Memory B cell (primary cell): ENCODE data around the gene HOXA3.

Source experiments
- ATAC-seq: fragments of 150-1000 bp; cut with Tn5 transposase; 2 replicates; pipeline ENCODE4 v1.10.0; 2021; ENCODE audit warnings: low read depth, mild to moderate bottlenecking, moderate library complexity
- DNase-seq, 2 donors: peaks; one replicate each; pipeline ENCODE4 v3.0.0; 2022; ENCODE audit warnings: low spot score in 2 of 2
- H3K27ac Mint-ChIP-seq: one replicate; pipeline ENCODE4 v1.8.0; 2022; ENCODE audit warnings: mild to moderate bottlenecking, moderate library complexity, mixed read lengths
- H3K27me3 Mint-ChIP-seq: one replicate; pipeline ENCODE4 v1.8.0; 2022; ENCODE audit warnings: mixed read lengths
- H3K36me3 Mint-ChIP-seq: one replicate; pipeline ENCODE4 v1.8.0; 2022; ENCODE audit warnings: mild to moderate bottlenecking, mixed read lengths
- H3K4me1 Mint-ChIP-seq: one replicate; pipeline ENCODE4 v1.8.0; 2022; ENCODE audit warnings: mixed read lengths
- H3K4me3 Mint-ChIP-seq: one replicate; pipeline ENCODE4 v1.8.0; 2022; ENCODE audit warnings: mild to moderate bottlenecking, moderate library complexity, mixed read lengths
- H3K9me3 Mint-ChIP-seq: one replicate; pipeline ENCODE4 v1.8.0; 2022; ENCODE audit warnings: mixed read lengths

Gene HOXA3

DNA sequence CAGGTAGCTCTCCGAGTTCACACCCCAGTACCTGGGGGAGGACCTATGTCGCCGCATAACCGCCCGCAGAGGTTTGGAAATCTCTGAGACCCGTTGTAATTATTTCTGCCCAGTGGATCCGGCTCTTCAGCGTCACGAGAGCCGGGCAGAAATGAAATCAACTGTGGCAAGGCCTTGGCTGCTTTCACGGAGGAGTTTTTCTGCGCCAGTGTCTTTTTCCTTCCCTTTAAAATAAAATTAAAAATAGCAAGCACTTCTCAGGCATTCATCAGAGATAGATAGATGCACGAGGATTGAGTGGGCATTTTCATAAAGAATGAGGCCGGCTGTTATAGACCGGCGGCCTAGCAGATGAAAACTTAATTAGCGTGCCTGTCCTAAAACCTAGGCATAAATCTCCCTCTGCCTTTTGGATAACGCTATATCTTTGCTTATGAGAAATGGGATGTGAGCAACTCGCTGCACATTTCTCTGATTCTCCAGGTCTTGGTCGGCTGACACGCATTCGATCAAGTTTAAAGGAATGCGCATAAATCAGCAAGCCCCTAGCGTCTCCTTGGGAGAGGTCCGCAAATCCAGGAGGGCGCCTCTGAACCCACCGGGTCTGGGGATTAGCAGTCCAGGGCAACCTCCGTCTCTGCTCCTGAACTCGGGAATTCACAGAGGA, 41.1 kb upstream of the HOXA3 start:
- Mint-ChIP-seq H3K4me3 (no peak overlapping the region), H3K27ac (no peak overlapping the region), H3K9me3 (peaks cover 2% of the 10 kb centered on the region), H3K27me3 (peaks cover 37% of the 10 kb centered on the region), H3K4me1 (peaks cover 5% of the 10 kb centered on the region), H3K36me3 (peaks cover 3% of the 10 kb centered on the region)
- ATAC-seq (no peak), DNase-seq (no peak)

DNA sequence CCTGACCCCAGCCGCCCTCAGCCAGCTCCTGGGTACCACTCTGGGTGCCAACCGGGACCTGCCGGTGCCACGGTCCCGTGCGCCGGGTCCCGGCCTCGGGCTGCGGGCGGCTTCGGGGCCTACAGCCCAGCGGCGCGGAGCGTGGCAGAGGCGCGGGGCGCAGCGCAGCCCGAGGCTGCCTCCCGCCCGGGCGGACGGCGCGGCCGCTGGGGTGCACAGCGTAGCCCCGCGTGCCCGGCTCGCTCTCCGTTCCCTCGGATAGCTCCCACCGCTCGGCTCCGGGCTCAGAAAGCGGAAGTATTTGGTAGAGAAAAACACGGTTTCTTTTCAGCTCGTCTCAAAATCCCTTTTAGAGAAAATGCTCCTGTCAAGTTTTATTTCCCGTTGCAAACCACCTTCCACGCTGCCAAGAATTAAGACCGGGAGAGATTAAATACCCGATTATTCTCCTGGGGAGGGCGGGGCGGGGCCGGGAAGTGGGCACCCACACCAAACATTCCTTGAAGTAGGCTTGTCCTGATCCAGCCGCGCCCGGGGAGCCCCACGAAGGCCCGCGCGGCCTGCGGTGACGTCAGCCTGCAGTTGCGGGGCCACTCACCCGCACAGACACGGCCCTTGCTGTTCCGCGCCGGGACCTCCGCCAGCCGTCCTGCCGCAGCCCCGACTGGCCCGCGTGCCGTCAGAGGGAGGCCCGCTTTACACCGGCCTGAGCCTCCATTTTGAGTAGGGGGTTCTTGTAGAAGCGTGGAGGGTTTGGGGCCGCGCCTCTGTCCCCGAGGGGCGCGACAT, 40.4 kb upstream of the HOXA3 start:
- Mint-ChIP-seq H3K9me3 (no peaks in the 10 kb centered on the region), H3K27me3 (peaks cover 40% of the 10 kb centered on the region), H3K36me3 (peaks cover 3% of the 10 kb centered on the region), H3K4me1 (peaks cover 8% of the 10 kb centered on the region), H3K27ac (no peak overlapping the region), H3K4me3 (peak overlapping the region; percentile 52)
- ATAC-seq (peak; percentile 46), DNase-seq (no peak)

DNA sequence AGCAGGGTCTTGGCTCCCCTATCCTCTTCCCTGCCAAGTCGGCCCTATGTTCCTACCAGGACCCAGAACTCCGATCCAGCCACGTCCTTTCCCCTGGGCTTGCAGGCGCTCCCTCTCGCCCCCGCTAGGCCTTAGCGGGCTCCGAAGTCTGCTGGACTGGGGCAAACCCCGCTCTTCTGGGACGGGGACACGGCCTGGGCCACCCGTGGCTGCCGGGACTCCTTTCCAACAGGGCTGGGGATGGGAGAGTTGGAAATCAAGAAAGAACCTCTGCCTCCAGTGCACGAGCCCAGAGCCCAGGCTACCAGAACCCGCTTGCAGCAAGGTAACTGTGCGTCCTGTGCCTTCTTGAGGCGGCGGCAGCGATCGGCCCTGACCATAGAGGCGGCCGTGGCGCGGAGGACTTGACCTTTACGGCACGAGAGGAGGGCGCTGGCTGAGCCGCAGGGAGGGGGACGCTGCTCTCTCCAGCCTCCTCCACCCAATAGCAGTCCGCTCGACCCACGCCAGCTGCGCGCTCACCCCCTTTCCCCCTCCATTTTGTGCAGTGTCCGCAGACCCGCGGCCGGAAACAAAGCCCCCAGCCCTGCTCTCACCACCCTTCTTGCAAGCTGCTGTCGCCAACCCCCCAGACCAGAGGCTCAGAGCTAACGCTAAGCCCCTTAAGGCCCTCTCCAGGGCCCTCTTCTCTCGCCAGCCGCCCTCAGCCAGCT, 39.6 kb upstream of the HOXA3 start:
- Mint-ChIP-seq H3K36me3 (peaks cover 3% of the 10 kb centered on the region), H3K27me3 (peaks cover 34% of the 10 kb centered on the region), H3K4me3 (peak overlapping the region; percentile 50), H3K27ac (no peak overlapping the region), H3K9me3 (no peaks in the 10 kb centered on the region), H3K4me1 (peaks cover 8% of the 10 kb centered on the region)
- DNase-seq (no peak), ATAC-seq (peak; percentile 8)

DNA sequence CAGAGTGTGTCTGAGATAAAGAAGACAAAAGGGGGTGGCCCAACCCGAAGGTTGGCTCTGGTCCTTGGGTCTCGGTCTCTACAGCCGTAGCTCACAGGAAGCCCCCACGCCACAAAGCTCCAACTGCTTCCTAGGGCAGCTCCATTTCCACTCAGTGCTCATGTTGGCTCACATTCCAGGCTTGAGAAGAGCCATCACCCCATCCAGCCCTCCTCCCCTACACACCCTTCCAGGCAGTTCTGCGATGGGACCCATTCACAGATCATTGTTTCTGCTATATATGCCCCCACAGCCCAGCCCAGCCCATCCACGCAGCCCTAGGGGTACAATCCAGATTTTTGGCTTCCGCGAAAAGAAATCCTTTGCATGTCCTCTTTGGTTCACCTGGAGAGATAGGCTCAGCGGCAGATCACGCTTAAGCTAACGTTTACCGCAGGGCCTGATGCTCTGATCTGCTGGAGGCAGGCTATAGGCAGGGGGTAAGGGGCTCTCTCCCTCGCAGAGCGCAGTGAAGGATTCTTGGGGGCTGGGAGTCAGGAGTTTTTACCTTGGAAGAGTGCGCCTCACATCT, 38.9 kb upstream of the HOXA3 start:
- Mint-ChIP-seq H3K27ac (no peak overlapping the region), H3K4me1 (peaks cover 8% of the 10 kb centered on the region), H3K9me3 (no peaks in the 10 kb centered on the region), H3K4me3 (no peak overlapping the region), H3K27me3 (peaks cover 36% of the 10 kb centered on the region), H3K36me3 (peaks cover 3% of the 10 kb centered on the region)
- ATAC-seq (no peak), DNase-seq (no peak)

DNA sequence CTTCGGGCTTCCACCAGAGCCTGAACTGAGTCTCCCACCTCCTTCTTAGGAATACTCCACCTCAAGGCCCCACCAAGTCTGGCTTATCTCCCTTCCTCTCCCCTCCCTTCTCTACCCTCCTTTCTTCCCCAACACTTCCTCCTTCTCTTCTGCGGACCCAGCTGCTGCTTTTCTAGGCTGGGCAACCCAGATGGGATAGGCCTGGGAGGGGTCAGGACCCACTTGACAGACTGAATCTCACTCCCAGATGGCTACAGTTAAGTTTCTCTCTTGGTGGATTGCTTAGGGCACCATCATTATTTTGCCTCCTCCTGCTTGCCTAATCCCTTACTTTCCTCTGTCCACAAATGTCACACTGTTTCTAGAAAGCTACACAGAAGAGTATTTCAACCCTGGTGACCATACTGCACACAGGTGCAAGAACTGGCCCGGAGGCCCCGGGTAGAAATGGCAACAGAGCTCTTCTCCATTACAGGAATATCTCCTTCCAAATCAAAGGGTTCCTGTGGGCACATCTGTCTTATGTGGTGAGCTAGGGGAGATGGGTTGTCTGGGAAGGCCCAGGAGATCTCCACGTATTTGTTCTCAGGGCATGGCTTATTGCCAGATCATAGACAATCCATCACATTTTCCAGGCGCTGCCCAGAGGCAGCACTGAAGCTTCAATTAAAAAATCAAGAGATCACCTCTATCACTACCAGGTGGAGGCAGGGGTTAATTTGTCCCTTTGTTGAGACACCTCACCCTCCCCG, 37.8 kb upstream of the HOXA3 start:
- peaks cover 3% of the 10 kb centered on the region for H3K36me3 Mint-ChIP-seq
- no peaks in the 10 kb centered on the region for H3K9me3 Mint-ChIP-seq
- no peak for DNase-seq
- H3K4me1 Mint-ChIP-seq: peaks cover 12% of the 10 kb centered on the region
- peaks cover 39% of the 10 kb centered on the region for H3K27me3 Mint-ChIP-seq
- ATAC-seq: no peak
- peak overlapping the region; percentile 46 for H3K27ac Mint-ChIP-seq
- no peak overlapping the region for H3K4me3 Mint-ChIP-seq

DNA sequence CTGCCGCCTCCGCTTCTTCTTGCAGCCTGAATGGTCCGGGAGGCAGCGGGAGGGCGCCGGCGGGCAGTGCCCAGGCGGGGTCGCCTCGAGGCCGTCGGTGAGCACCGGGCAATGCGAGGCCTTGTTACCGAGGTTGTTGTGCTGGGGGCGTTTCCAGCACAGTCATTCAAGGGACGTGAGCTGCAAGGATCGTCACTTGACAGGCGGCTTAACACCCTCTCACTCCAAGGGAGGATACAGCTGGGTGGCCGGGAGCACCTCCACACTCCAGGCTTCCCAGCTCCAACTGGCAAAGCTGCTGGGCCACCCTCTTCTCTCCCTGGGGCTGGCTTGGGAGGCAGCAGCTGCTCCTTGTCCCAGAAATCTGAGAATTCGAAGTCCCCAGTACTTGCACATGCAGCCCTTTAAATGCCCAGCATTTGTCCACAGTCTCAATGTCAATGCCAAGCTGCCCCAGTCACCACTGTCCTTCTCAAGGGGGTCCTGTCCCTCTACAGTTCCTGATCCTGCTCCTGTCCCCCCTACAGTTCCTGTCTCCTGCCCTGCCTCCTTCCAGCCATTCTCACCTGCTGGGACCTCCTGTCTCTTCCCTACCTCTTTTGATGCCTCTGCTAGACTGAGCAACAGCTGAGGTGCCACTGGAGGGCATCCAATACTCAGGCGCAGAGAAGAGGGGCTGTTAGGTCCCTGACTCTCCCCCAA, 37.1 kb upstream of the HOXA3 start:
- DNase-seq: no peak
- H3K4me3 Mint-ChIP-seq: peak overlapping the region; percentile 24
- H3K36me3 Mint-ChIP-seq: peaks cover 3% of the 10 kb centered on the region
- peaks cover 15% of the 10 kb centered on the region for H3K4me1 Mint-ChIP-seq
- no peaks in the 10 kb centered on the region for H3K9me3 Mint-ChIP-seq
- peaks cover 42% of the 10 kb centered on the region for H3K27me3 Mint-ChIP-seq
- ATAC-seq: no peak
- H3K27ac Mint-ChIP-seq: peak overlapping the region; percentile 46

DNA sequence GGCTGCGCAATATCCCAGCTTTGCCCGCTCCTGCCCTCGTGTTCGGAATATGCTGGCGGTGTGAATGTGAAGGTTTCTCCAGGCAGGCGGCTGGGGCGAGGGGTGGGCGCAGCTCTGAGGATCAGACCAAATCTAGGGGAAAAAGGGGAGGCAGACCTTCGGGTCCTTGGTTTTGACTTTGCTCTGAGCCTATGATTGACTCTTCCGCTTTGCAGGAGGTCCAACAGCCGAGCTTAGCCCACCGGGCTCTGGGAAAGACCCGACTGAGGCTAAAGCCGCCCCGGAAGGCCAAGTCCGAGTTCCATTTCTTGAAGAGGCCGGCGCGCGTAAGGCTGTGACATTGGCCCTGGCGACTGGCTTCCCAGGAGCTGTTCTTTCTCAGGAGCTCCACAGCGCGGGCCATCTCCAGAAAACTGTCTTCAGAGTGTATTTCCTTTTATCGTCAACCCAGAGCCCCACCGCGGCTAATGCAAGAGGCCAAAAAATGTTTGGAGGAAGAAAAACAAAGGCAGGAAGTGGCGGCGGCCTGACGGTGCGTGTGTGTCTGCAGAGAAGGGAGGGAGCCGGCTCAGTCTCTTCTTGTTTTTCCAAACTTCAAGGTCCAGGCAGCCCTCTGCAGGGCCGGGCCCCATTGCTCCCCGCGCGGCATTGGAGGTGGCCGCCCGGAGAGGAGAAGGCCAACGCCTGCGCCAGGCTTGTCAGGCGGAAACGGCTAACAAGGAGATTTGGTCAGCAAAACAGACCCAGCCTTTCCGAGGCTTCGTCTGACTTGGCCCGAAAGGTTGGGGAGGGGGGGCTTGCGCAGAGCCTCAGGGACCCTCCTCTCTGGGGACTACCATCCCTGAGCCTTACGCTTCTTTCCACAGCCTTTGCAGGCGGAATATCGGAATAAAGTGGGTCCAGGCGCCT, 36.3 kb upstream of the HOXA3 start:
- no peak for ATAC-seq
- no peaks in the 10 kb centered on the region for H3K9me3 Mint-ChIP-seq

DNA sequence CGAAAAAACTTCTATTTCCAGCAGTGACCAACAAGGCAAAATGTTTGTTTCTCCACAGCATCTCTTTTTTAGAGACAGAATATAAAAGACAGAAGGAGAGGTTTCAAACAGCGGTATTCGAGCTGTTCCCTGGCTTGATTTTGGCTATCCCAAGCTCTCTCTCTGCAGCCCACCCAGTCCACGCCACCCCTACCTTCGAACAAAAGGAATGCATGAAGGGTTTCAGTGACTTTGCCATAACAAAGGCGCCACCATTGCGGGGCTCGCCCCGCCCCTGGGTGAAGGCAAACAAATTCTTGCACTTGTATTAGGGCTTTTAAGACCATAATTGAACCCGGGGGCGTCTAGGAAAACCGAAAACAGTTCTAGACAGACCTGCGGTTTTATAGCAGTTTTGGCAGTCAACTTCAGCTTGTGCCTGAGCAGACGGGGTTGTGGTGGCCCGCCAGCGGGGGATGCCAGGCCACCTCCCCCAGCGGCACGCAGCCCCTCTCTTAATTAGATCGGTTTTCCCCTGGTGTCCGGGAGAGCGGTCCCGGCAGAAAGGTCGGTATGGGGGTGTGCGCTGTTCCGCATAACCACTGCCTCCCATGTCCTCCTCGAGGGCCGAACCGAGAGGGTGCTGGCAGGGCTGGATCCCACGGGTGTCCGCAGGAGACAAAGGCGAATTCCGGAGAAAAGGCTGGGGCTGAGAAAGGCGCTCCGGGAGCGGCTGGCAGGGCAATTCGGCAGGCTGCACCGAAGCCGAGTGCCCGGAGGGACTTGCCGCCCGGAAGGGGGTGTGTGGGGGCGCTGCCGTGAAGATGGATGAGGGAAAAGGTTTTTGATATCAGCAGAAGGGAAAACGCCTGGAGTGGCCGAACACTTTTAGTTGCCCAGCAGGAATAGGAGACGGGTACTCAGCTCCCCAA, 35.3 kb upstream of the HOXA3 start:
- H3K27me3 Mint-ChIP-seq: peaks cover 44% of the 10 kb centered on the region
- H3K4me1 Mint-ChIP-seq: peaks cover 15% of the 10 kb centered on the region
- DNase-seq: no peak
- H3K27ac Mint-ChIP-seq: no peak overlapping the region
- peak overlapping the region; percentile 29 for H3K4me3 Mint-ChIP-seq
- H3K36me3 Mint-ChIP-seq: peaks cover 3% of the 10 kb centered on the region
- no peak for ATAC-seq
- H3K9me3 Mint-ChIP-seq: no peaks in the 10 kb centered on the region

More for the DNA sequence above, 36.3 kb upstream of the HOXA3 start:
- Mint-ChIP-seq H3K36me3 (peaks cover 3% of the 10 kb centered on the region), H3K4me3 (peak overlapping the region; percentile 61), H3K27ac (peak overlapping the region; percentile 17), H3K27me3 (peaks cover 41% of the 10 kb centered on the region), H3K4me1 (peaks cover 15% of the 10 kb centered on the region)
- DNase-seq: no peak

DNA sequence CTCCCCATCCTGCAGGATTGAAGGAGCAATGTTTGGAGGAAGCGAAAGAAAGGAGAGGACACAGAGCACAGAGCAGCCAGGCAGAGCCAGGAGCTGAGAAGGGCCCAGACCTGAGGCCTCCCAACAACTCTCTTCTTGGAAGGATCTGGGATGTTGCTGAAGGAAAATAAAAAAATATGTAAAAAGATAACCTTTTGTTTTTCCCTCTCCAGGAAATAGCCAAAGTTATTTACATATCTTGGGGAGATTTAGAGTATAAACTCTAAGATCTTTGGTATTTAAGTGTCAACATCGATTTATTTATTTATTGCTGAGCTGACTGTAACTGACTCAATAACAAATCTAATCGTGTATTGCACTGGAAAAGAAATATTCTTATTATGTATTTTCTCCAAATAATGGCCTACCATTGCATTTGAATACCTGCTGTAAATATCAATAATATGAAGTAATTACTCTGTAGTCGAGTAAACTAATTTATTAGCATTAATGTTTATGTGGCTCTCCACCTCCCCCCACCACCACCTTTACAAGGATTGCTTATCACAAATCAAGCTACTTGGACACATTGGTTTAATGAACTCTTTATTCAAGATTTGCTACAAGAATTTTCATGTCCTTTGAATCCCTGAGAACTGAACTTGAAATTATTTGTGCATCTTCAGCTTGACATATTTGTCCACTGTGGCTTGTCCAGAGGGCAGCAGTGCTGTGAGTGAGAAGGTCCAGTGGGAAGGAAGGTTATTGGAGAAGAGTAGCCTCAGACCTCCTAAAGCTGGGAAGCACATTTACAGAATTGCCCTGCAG, 34.5 kb upstream of the HOXA3 start:
- no peak overlapping the region for H3K27ac Mint-ChIP-seq
- DNase-seq (no peak), ATAC-seq (no peak)
- no peaks in the 10 kb centered on the region for H3K9me3 Mint-ChIP-seq
- peaks cover 15% of the 10 kb centered on the region for H3K4me1 Mint-ChIP-seq
- peaks cover 3% of the 10 kb centered on the region for H3K36me3 Mint-ChIP-seq
- H3K27me3 Mint-ChIP-seq: peaks cover 47% of the 10 kb centered on the region
- no peak overlapping the region for H3K4me3 Mint-ChIP-seq

DNA sequence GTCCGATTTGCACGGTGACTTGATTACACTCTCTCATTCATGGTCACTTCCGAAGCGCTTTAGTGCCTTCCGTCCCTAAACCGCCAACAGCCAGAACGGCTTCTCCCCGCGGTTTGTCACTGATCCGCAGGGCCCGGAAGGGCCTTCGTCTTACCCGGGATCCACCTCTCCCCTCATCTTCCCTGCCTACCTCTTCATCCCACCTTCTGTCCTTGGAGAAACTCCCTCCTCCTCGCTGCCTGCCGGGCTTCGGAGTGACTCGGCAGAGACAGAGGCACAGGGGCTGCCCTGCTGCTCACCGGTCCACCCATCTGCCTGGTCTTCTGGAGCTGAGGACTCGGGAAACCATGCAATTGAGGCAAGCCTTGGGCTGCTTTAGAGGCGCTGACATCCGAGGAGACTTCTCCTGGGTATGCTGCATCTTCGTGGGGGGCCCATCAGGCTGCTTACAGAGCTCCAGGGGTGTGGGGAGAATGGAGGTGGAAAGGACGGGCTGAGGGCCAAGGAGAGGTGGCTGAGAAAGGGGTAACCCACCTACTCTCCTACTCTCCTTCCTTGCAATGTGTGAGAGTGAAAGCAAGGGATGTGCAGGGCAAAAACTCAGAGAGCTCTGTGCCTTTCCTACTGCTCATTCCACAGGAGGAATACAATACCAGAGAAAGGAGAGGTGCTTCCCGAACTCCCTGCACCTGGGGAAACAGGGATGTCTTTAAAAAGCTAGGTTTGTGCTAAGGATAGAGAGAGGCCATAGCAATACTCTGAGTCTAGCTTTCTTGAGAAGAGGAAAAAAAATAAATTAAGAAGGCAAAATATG, 33.7 kb upstream of the HOXA3 start:
- Mint-ChIP-seq H3K9me3 (no peaks in the 10 kb centered on the region), H3K27ac (peak overlapping the region; percentile 76), H3K4me3 (peak overlapping the region; percentile 22), H3K27me3 (peaks cover 45% of the 10 kb centered on the region), H3K36me3 (peaks cover 3% of the 10 kb centered on the region), H3K4me1 (peaks cover 15% of the 10 kb centered on the region)
- ATAC-seq (no peak), DNase-seq (no peak)
